Endothelial cell of umbilical vein (primary cell): ENCODE data around the gene LAMC2. TPM values are rescaled to one million over a fixed set of nuclear protein-coding genes. Genes with fewer than 3 reads are reported as not detected.

Experiments used
- BruUV-seq: library from RNA; stranded (reverse); fragments of 400-500 nt; replicated peaks from 2 replicates; lab custom pipeline; 2021; lab: Mats Ljungman, UMichigan
- CTCF ChIA-PET: fragments of 300-600, 350-600 bp; sonication (Branson Sonifier 250); formaldehyde crosslinking; loops from one replicate; lab custom pipeline; 2021; ENCODE audit warnings: antibody characterized with exemption, inconsistent platforms; lab: Charles Lee
- POLR2A ChIA-PET: fragments of 300-600, 350-600 bp; sonication (Branson Sonifier 250); formaldehyde crosslinking; loops from one replicate; lab custom pipeline; 2021; ENCODE audit warnings: antibody characterized with exemption, inconsistent platforms; lab: Charles Lee
- DNase-seq: peaks from one replicate; pipeline ENCODE4 v3.0.0-alpha.2; 2011; ENCODE audit warnings: low read depth, low spot score
- FAIRE-seq: peaks from 2 replicates; lab custom pipeline; 2011; peaks lifted over from hg19 to GRCh38; lab: Jason Lieb, UNC
- H2AFZ ChIP-seq: 2 replicates; pipeline ENCODE4 v1.6.0; 2012; ENCODE audit warnings: low read depth, low read length, control low read depth, inconsistent platforms
- H3K27ac ChIP-seq: 2 replicates; pipeline ENCODE4 v1.5.1; 2011; ENCODE audit warnings: low read depth, mild to moderate bottlenecking, control low read depth, low read length, moderate library complexity; ENCODE audit not compliant: insufficient read depth
- H3K27me3 ChIP-seq, 2 experiments: 2 replicates each; pipeline versions ENCODE4 v1.6.0 to v1.6.1; 2011; ENCODE audit warnings: low read length in 2 of 2, mixed read lengths in 1 of 2; ENCODE audit not compliant: control insufficient read depth in 2 of 2, insufficient read depth in 2 of 2
- H3K36me3 ChIP-seq, 2 experiments: 2 replicates in 1 of 2; 3 replicates in 1 of 2; pipeline ENCODE4 v1.5.1; 2011; ENCODE audit warnings: low read length in 2 of 2, mild to moderate bottlenecking in 1 of 2, moderate library complexity in 1 of 2; ENCODE audit not compliant: control insufficient read depth in 2 of 2, insufficient read depth in 2 of 2; ENCODE audit errors: extremely low read depth in 1 of 2
- H3K4me1 ChIP-seq: 3 replicates; pipeline ENCODE4 v1.5.1; 2011; ENCODE audit warnings: mild to moderate bottlenecking, low read length; ENCODE audit not compliant: control insufficient read depth, insufficient read depth; ENCODE audit errors: extremely low read depth
- H3K4me2 ChIP-seq: 2 replicates; pipeline ENCODE4 v1.6.1; 2011; ENCODE audit warnings: low read length, control low read depth, mixed read lengths; ENCODE audit not compliant: insufficient read depth
- H3K4me3 ChIP-seq, 3 experiments: fragments of 200-600 bp in 1 of 3; sonication (generic), shearing (Covaris generic) in 1 of 3; replicated peaks in 1 of 3; 2 replicates each; pipeline ENCODE4 v1.5.1; 2011 to 2016; ENCODE audit warnings: control low read depth in 3 of 3, low read length in 3 of 3, mild to moderate bottlenecking in 2 of 3, inconsistent platforms in 1 of 3, low read depth in 1 of 3, moderate library complexity in 1 of 3; ENCODE audit not compliant: insufficient read depth in 1 of 3
- H3K79me2 ChIP-seq: 2 replicates; pipeline ENCODE4 v1.6.0; 2012; ENCODE audit warnings: low read length, inconsistent platforms; ENCODE audit not compliant: control insufficient read depth, insufficient read depth
- H3K9ac ChIP-seq: replicated peaks from 2 replicates; pipeline ENCODE3; 2011; ENCODE audit warnings: low read length, control low read depth; ENCODE audit not compliant: insufficient read depth; ENCODE audit errors: extremely low read depth
- H3K9me1 ChIP-seq: replicated peaks from 3 replicates; pipeline ENCODE4 v1.6.0; 2011; ENCODE audit warnings: mild to moderate bottlenecking, low read length; ENCODE audit not compliant: control insufficient read depth, insufficient read depth; ENCODE audit errors: extremely low read depth
- H3K9me3 ChIP-seq: replicated peaks from 2 replicates; pipeline ENCODE4 v1.5.1; 2012; ENCODE audit warnings: low read length, inconsistent platforms; ENCODE audit not compliant: control insufficient read depth, insufficient read depth
- H4K20me1 ChIP-seq: replicated peaks from 2 replicates; pipeline ENCODE3; 2011; ENCODE audit warnings: mild to moderate bottlenecking, low read length; ENCODE audit not compliant: control insufficient read depth, insufficient read depth; ENCODE audit errors: extremely low read depth
- EZH2 ChIP-seq: IDR thresholded peaks from 2 replicates; pipeline ENCODE4 v1.6.1; 2012; ENCODE audit warnings: borderline replicate concordance, low read depth, mild to moderate bottlenecking, moderate library complexity, low read length, inconsistent platforms; ENCODE audit not compliant: severe bottlenecking
- FOS ChIP-seq: IDR thresholded peaks from 2 replicates; pipeline ENCODE4 v1.6.1; 2011; ENCODE audit warnings: mild to moderate bottlenecking, low read length, moderate library complexity, borderline replicate concordance; ENCODE audit not compliant: insufficient read depth
- GATA2 ChIP-seq: IDR thresholded peaks from 2 replicates; pipeline ENCODE4 v1.7.0; 2011; ENCODE audit warnings: low read depth, mild to moderate bottlenecking, moderate library complexity, mixed read lengths, low read length; ENCODE audit not compliant: insufficient read length, insufficient read depth
- JUN ChIP-seq: IDR thresholded peaks from 2 replicates; pipeline ENCODE4 v1.6.1; 2011; ENCODE audit warnings: borderline replicate concordance, low read depth; ENCODE audit not compliant: insufficient read length, insufficient read depth
- MYC ChIP-seq: IDR thresholded peaks from one replicate; pipeline ENCODE4 v1.6.1; 2011; ENCODE audit warnings: mild to moderate bottlenecking, low read depth, low read length
- POLR2A ChIP-seq: IDR thresholded peaks from 2 replicates; pipeline ENCODE4 v1.6.1; 2012; ENCODE audit warnings: low read depth, mild to moderate bottlenecking, control low read depth, low read length
- POLR2AphosphoS5 ChIP-seq: IDR thresholded peaks from 2 replicates; pipeline ENCODE4 v1.6.1; 2012; ENCODE audit warnings: low read depth, mild to moderate bottlenecking, control low read depth, low read length, moderate library complexity; ENCODE audit not compliant: insufficient read depth
- dilution Hi-C: fragments of 300-500 bp; cut with MboI; formaldehyde crosslinking; loops from one replicate; pipeline ENCODE4 v1.15.0; 2019; ENCODE audit warnings: low sequenced_read_pairs; ENCODE audit not compliant: extremely low pct_ligation_motif_present
- intact Hi-C: fragments of 100-400 bp; cut with micrococcal nuclease; formaldehyde crosslinking; loops from one replicate; pipeline ENCODE4 v1.10.0; 2022
- polyA plus RNA-seq, 4 experiments: library from polyadenylated mRNA; depleted of rRNA in 3 of 4; stranded (reverse) in 3 of 4; unstranded in 1 of 4; fragments of >200 nt; gene quantifications; 2 replicates each; pipeline versions ENCODE4 v1.2.1 to v1.2.3, GENCODE V29; 2011 to 2012; ENCODE audit warnings: missing spikeins in 1 of 4
- total RNA-seq: library from RNA; stranded (reverse); gene quantifications from 2 replicates; pipeline ENCODE4 v1.2.3, GENCODE V29; 2021
- TF ChIP-seq, protein P1 (sequence below): IDR thresholded peaks from 2 replicates; pipeline ENCODE4 v1.6.1; 2011; ENCODE audit not compliant: insufficient read depth, insufficient read length
- TF ChIP-seq, protein P2 (sequence below), 2 donors: IDR thresholded peaks; 1 replicate in 1 of 2; 2 replicates in 1 of 2; pipeline ENCODE4 v1.5.1; 2011; ENCODE audit warnings: low read length in 2 of 2, mild to moderate bottlenecking in 2 of 2, moderate library complexity in 2 of 2, control low read depth in 1 of 2, inconsistent platforms in 1 of 2, low read depth in 1 of 2; ENCODE audit not compliant: insufficient read depth in 1 of 2; ENCODE audit errors: extremely low read depth in 1 of 2

LAMC2 gene
- total and polyA plus RNA-seq, 2 donors (not counting 3 experiments of a cell fraction or from before 2014, with no cell fraction given), result 0.23 to 0.82 TPM

DNA sequence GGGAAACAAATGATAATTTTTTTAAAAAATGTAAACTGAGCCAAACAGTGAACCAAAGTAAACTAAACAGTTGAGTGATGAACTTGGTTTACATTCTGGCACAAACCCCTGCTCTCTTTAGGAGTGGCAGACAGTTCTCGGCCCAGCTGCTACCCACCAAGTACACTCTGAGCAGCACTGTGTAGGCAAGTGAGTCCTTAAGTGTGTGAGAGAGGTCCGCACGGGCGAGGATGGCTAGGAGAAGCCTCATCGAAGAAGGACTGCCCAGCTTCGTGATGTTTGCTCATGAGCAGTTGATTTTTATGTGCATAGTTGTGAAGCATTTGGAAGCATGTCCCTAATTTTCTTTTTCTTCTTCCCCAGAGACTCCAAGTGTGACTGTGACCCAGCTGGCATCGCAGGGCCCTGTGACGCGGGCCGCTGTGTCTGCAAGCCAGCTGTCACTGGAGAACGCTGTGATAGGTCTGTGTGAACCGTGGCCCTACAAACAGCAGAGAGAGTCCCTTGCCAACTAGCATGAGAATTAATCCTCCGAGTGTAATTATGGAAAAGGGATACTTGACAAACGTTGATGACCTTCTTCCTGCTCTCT, 32.1 kb downstream of the LAMC2 start:
- DNase-seq, result no peak
- peaks cover 0 to 5% of the 10 kb centered on the region in 2 experiments for H3K27me3 ChIP-seq
- CTCF ChIA-PET, result interaction anchor here (1.3 to 2.6 kb wide), 3 partner anchors 10 to 17 kb away, joined by 3 to 9 read pairs (median 5); no protein-coding TSS in a partner anchor
- H3K79me2 ChIP-seq, result no peaks in the 10 kb centered on the region
- H3K27ac ChIP-seq, result no peak overlapping the region
- TF ChIP-seq GATA2 (no peak), POLR2A (no peak), JUN (no peak)
- TF ChIP-seq, protein P1, sequence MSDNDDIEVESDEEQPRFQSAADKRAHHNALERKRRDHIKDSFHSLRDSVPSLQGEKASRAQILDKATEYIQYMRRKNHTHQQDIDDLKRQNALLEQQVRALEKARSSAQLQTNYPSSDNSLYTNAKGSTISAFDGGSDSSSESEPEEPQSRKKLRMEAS, result no peak
- no peaks in the 10 kb centered on the region for H4K20me1 ChIP-seq
- no peak overlapping the region for H3K4me3 ChIP-seq
- dilution Hi-C loops (no loop called here), intact Hi-C loops (no loop called here)
- no peak overlapping the region for H3K9ac ChIP-seq
- FAIRE-seq, result no peak
- H3K9me1 ChIP-seq, result no peaks in the 10 kb centered on the region
- H3K4me1 ChIP-seq, result peaks cover 4% of the 10 kb centered on the region
- H2AFZ ChIP-seq, result no peak overlapping the region
- no peak overlapping the region for H3K4me2 ChIP-seq
- no peaks in the 10 kb centered on the region for H3K9me3 ChIP-seq
- BruUV-seq, result no TSS peak
- POLR2A ChIA-PET, result no interaction called here
- H3K36me3 ChIP-seq, result no peaks in the 10 kb centered on the region

DNA sequence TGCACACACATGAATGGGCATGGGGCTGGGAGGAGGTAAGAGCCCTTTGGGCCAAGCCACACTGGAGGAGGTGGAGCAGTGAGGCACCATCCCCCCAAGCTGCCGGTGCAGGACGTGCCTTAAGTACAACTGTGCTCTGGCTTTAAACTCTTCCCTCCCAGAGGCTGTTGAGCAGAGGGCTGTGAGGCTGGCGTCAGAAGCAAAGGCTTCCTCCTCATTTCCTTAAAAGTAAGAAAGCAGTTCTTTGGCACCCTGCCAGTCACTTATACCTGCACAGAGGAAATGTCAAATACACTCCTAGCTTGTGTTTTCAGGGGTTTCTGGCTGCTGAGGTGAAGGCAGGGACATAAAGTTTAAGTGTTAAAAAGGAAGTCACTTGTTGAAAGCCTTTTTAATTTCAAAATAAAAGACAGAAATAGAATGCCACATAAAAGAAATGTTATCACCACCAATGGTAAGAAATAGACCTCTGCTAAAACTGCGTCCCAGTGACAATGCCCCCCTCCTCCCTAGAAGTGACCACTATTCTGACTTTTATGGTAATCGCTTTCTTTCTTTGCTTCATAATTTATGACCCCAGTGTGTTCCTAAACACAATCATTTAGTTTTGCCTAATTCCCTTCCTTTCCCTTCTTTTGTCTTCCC, 33.0 kb downstream of the LAMC2 start:
- ChIA-PET POLR2A (no interaction called here), CTCF (interaction anchor here (0.6 to 2.6 kb wide), 7 partner anchors 9 to 256 kb away, joined by 3 to 9 read pairs (median 5); no protein-coding TSS in a partner anchor)
- TF ChIP-seq JUN (no peak), FOS (no peak), POLR2A (no peak), MYC (no peak), GATA2 (no peak), POLR2AphosphoS5 (no peak), EZH2 (no peak)
- TF ChIP-seq, protein P2, sequence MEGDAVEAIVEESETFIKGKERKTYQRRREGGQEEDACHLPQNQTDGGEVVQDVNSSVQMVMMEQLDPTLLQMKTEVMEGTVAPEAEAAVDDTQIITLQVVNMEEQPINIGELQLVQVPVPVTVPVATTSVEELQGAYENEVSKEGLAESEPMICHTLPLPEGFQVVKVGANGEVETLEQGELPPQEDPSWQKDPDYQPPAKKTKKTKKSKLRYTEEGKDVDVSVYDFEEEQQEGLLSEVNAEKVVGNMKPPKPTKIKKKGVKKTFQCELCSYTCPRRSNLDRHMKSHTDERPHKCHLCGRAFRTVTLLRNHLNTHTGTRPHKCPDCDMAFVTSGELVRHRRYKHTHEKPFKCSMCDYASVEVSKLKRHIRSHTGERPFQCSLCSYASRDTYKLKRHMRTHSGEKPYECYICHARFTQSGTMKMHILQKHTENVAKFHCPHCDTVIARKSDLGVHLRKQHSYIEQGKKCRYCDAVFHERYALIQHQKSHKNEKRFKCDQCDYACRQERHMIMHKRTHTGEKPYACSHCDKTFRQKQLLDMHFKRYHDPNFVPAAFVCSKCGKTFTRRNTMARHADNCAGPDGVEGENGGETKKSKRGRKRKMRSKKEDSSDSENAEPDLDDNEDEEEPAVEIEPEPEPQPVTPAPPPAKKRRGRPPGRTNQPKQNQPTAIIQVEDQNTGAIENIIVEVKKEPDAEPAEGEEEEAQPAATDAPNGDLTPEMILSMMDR (IDR thresholded peaks at IDR 0.05; ENCODE audit: extremely low read depth in 1 of 2, insufficient read depth in 1 of 2, low read depth in 1 of 2, low read length in 2 of 2), result no peak
- TF ChIP-seq, protein P1, result no peak
- Histone ChIP-seq H3K36me3 (no peaks in the 10 kb centered on the region), H3K27me3 (peaks cover 0 to 5% of the 10 kb centered on the region in 2 experiments), H3K9me3 (no peaks in the 10 kb centered on the region), H3K27ac (no peak overlapping the region), H3K9ac (no peak overlapping the region), H3K9me1 (no peaks in the 10 kb centered on the region), H3K79me2 (no peaks in the 10 kb centered on the region), H4K20me1 (no peaks in the 10 kb centered on the region), H3K4me2 (no peak overlapping the region), H3K4me1 (peaks cover 4% of the 10 kb centered on the region), H2AFZ (no peak overlapping the region), H3K4me3 (no peak overlapping the region)
- DNase-seq (peak; percentile 58), FAIRE-seq (peak; percentile 33)
- BruUV-seq, result no TSS peak
- intact Hi-C loops, result no loop called here
- dilution Hi-C loops, result no loop called here
